ENCODE measurements around the gene KRTAP10-1. TPM values are rescaled to one million over a fixed set of nuclear protein-coding genes. Genes with fewer than 3 reads are reported as not detected.

Gene KRTAP10-1
- total RNA-seq, 1 donor from 2014 or later, result not detected

GRCh38 chr21:44508711-44509445, 31.1 kb downstream of the KRTAP10-1 start:
- TF ChIP-seq, protein P1, sequence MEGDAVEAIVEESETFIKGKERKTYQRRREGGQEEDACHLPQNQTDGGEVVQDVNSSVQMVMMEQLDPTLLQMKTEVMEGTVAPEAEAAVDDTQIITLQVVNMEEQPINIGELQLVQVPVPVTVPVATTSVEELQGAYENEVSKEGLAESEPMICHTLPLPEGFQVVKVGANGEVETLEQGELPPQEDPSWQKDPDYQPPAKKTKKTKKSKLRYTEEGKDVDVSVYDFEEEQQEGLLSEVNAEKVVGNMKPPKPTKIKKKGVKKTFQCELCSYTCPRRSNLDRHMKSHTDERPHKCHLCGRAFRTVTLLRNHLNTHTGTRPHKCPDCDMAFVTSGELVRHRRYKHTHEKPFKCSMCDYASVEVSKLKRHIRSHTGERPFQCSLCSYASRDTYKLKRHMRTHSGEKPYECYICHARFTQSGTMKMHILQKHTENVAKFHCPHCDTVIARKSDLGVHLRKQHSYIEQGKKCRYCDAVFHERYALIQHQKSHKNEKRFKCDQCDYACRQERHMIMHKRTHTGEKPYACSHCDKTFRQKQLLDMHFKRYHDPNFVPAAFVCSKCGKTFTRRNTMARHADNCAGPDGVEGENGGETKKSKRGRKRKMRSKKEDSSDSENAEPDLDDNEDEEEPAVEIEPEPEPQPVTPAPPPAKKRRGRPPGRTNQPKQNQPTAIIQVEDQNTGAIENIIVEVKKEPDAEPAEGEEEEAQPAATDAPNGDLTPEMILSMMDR (IDR thresholded peaks at IDR 0.05), result no peak
- H3K36me3 ChIP-seq, result no peaks in the 10 kb centered on the region
- intact Hi-C loops (cut with DNase I), result no loop called here
- H3K4me1 ChIP-seq, result no peaks in the 10 kb centered on the region
- DNase-seq (ENCODE audit: low spot score in 2 of 2), result no peak
- H3K27ac ChIP-seq, result no peak overlapping the region
- H3K27me3 ChIP-seq, result no peaks in the 10 kb centered on the region
- no peaks in the 10 kb centered on the region for H3K9me3 ChIP-seq
- no peak overlapping the region for H3K4me3 ChIP-seq

DNA sequence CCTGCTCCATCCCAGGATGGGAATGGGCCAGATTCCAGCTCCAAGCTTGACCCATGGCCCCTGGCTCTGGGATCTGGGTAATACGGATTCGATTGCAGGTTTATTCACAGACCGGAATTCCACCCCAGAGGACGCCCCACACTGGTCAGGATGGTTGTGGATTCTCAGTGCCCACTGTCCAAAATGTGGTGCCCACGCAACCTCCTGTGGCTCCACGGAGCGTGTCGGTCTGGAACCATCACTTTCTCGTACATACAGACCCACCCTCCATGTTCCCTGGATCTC, 31.6 kb downstream of the KRTAP10-1 start:
- H3K36me3 ChIP-seq, result no peaks in the 10 kb centered on the region
- H3K9me3 ChIP-seq, result no peaks in the 10 kb centered on the region
- TF ChIP-seq, protein P1 (IDR thresholded peaks at IDR 0.05), result no peak
- H3K4me1 ChIP-seq, result no peaks in the 10 kb centered on the region
- no peaks in the 10 kb centered on the region for H3K27me3 ChIP-seq
- no peak for DNase-seq (ENCODE audit: low spot score in 2 of 2)
- H3K4me3 ChIP-seq, result no peak overlapping the region
- no peak overlapping the region for H3K27ac ChIP-seq
- intact Hi-C loops (cut with DNase I), result no loop called here

DNA sequence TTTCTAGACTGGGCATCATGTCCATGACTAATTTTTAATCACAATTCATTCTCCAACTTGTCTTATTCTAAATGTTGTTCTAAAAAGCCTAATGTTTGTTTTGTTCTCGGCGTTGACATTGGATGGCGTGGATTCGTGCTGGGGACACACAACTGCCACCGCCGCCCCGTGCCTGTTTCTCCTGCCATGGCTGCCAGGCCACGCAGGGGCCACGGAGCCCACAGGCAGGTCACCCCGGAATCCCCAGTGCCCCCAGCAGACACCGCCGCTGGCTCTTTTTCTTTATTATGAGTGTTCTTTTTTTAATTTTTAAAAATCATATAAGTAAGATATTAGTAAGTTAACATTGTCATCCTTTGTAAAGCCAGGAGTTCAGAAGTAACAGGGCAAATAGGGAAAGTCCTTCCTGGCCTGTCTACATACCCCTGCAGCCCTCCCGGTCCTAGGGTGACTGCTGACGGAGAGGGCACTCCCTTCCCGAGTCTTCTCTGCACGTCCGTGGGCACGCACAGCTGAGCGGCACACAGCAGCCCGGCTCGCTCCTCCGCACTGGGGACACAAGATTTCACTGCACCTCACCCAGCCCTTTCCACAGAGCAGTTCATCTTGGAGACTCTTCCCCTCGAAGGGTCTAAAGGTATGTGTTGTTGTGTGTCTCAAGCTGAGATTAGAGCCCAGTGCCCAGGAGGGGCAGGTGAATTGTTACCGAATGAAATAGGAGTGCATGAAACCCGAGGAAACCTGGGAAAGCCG, 32.1 kb downstream of the KRTAP10-1 start:
- Histone ChIP-seq H3K9me3 (no peaks in the 10 kb centered on the region), H3K36me3 (no peaks in the 10 kb centered on the region), H3K4me3 (no peak overlapping the region), H3K27me3 (no peaks in the 10 kb centered on the region), H3K27ac (no peak overlapping the region), H3K4me1 (no peaks in the 10 kb centered on the region)
- TF ChIP-seq, protein P1 (IDR thresholded peaks at IDR 0.05), result no peak
- intact Hi-C loops (cut with DNase I), result no loop called here
- no peak for DNase-seq (ENCODE audit: low spot score in 2 of 2)

DNA sequence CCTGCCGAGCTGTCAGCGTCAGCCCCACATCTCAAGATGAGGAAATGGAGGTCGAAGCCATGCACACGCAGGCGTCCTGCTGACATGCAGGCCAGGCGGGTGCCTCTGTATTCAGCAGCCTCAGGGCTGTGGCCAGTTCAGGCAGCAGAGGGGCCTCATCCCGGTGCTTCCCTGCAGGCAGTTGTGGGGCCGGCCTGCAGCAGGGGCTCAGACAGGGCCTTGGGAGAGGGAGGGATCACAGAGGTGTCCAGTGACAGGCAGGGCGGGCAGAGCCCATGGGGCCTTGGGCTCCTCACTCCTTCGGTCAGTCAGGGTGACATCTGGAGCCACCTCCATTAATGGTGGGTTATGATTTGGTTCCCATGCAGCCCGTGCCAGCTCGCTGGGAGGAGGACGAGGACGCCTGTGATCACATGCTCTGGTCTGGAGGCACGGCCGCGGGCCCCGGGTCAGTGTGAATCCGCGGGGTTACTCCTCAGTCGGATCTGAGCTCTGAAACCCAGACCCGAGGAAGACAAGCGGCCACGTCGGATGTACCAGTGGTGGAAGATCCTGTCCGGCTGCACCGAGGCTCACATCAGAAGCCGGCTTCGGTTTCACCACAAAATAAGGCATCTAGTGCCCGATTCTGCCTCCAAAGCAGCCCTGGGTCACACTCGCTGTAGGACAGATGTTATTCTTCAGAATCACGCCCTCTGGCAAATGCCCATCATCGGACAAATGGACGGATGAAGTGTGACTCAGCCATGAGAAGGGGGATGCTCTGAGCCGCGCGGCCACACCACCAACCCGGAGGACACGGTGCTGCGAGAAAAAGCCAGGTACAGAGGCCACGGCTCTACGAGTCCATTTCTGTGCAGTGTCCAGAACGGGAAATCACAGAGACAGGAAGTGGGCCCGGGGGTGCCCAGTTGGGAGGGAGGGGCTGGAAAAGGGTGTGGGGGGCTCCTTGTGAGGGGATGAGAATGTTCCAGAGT, 33.4 kb downstream of the KRTAP10-1 start:
- Histone ChIP-seq H3K9me3 (no peaks in the 10 kb centered on the region), H3K27me3 (no peaks in the 10 kb centered on the region), H3K27ac (no peak overlapping the region), H3K4me3 (no peak overlapping the region), H3K36me3 (no peaks in the 10 kb centered on the region), H3K4me1 (no peaks in the 10 kb centered on the region)
- no peak for DNase-seq (ENCODE audit: low spot score in 2 of 2)
- TF ChIP-seq, protein P1 (IDR thresholded peaks at IDR 0.05), result no peak
- intact Hi-C loops (cut with DNase I), result no loop called here

GRCh38 chr21:44505673-44506278, 34.2 kb downstream of the KRTAP10-1 start:
- no peaks in the 10 kb centered on the region for H3K36me3 ChIP-seq
- DNase-seq (ENCODE audit: low spot score in 2 of 2), result no peak
- no peaks in the 10 kb centered on the region for H3K9me3 ChIP-seq
- no peaks in the 10 kb centered on the region for H3K27me3 ChIP-seq
- H3K27ac ChIP-seq, result no peak overlapping the region
- intact Hi-C loops (cut with DNase I), result no loop called here
- H3K4me3 ChIP-seq, result no peak overlapping the region
- TF ChIP-seq, protein P1 (IDR thresholded peaks at IDR 0.05), result no peak
- no peaks in the 10 kb centered on the region for H3K4me1 ChIP-seq
